Endodermal cell (in vitro differentiated cells): ENCODE results near the gene SLC7A10. TPM values are rescaled to one million over a fixed set of nuclear protein-coding genes. Genes with fewer than 3 reads are reported as not detected.
A peak's percentile ranks its signal among the peaks of the same experiment; 100 is the strongest.

Source experiments
- DNase-seq: peaks from one replicate; pipeline ENCODE4 v3.0.0-alpha.2; 2017
- H3K27ac ChIP-seq: 2 replicates; pipeline ENCODE4 v1.5.1; 2013; ENCODE audit warnings: mild to moderate bottlenecking, low read depth, low read length, moderate library complexity
- H3K27me3 ChIP-seq: 2 replicates; pipeline ENCODE4 v1.6.1; 2013; ENCODE audit warnings: mild to moderate bottlenecking, low read length, moderate library complexity; ENCODE audit not compliant: insufficient read depth, control insufficient read depth, poor library complexity, severe bottlenecking
- H3K36me3 ChIP-seq: 2 replicates; pipeline ENCODE4 v1.7.0; 2013; ENCODE audit warnings: mild to moderate bottlenecking, low read length, moderate library complexity; ENCODE audit not compliant: control insufficient read depth, insufficient read depth
- H3K4me1 ChIP-seq: one replicate; pipeline ENCODE4 v1.7.0; 2013; ENCODE audit warnings: low read length; ENCODE audit not compliant: control insufficient read depth, insufficient read depth
- H3K4me3 ChIP-seq: 2 replicates; pipeline ENCODE4 v1.5.1; 2013; ENCODE audit warnings: mild to moderate bottlenecking, low read length, moderate library complexity
- H3K9ac ChIP-seq: 2 replicates; pipeline ENCODE4 v1.6.1; 2013; ENCODE audit warnings: mild to moderate bottlenecking, low read length, moderate library complexity; ENCODE audit not compliant: poor library complexity, severe bottlenecking; ENCODE audit errors: extremely low read depth
- H3K9me3 ChIP-seq: 2 replicates; pipeline ENCODE4 v1.6.1; 2013; ENCODE audit warnings: mild to moderate bottlenecking, low read length, moderate library complexity; ENCODE audit not compliant: control insufficient read depth
- H3K27ac Mint-ChIP-seq: 2 replicates; pipeline ENCODE4 v1.8.0; 2020; ENCODE audit warnings: mixed read lengths
- H3K27me3 Mint-ChIP-seq: 2 replicates; pipeline ENCODE4 v1.8.0; 2021; ENCODE audit warnings: mild to moderate bottlenecking, mixed read lengths; ENCODE audit not compliant: insufficient read depth
- H3K36me3 Mint-ChIP-seq: 2 replicates; pipeline ENCODE4 v1.8.0; 2020; ENCODE audit warnings: low read depth, mixed read lengths
- H3K4me1 Mint-ChIP-seq: 2 replicates; pipeline ENCODE4 v1.8.0; 2020; ENCODE audit warnings: mixed read lengths
- H3K4me3 Mint-ChIP-seq: 2 replicates; pipeline ENCODE4 v1.8.0; 2020; ENCODE audit warnings: mild to moderate bottlenecking, moderate library complexity, mixed read lengths
- H3K9me3 Mint-ChIP-seq: 2 replicates; pipeline ENCODE4 v1.8.0; 2020; ENCODE audit warnings: mild to moderate bottlenecking, mixed read lengths
- CTCF ChIP-seq: fragments of 200-600 bp; sonication (generic); conservative IDR thresholded peaks from 2 replicates; pipeline ENCODE4 v1.5.0; 2021; ENCODE audit warnings: antibody characterized with exemption, mild to moderate bottlenecking
- WGBS, 2 experiments: methylation state at CpG; one replicate each; pipeline versions ENCODE4 v1.1.5 to v1.1.7; 2013; ENCODE audit warnings: missing lambda C conversion rate in 2 of 2, mixed read lengths in 1 of 2; ENCODE audit not compliant: insufficient coverage in 1 of 2, insufficient read length in 1 of 2; 5-methylcytosine and 5-hydroxymethylcytosine counted together
- total RNA-seq, 2 donors: library from RNA; stranded (reverse); fragmentation: NEBNext Ultra II Directional in 1 of 2; extraction: Animal tissue kit (Norgen Biotek cat#: 25700) in 1 of 2; gene quantifications; 2 replicates in 1 of 2; 3 replicates in 1 of 2; pipeline ENCODE4 v1.2.1, GENCODE V29; 2021

Gene SLC7A10
- total RNA-seq, 2 donors from 2014 or later: 0.35 TPM; not detected in 1

- no peak overlapping the region for H3K4me3 ChIP-seq
- no peak overlapping the region for H3K27ac ChIP-seq
- peaks cover 4% of the 10 kb centered on the region for H3K27me3 ChIP-seq
- peaks cover 6% of the 10 kb centered on the region for H3K36me3 Mint-ChIP-seq
- H3K27ac Mint-ChIP-seq: no peak overlapping the region
- H3K27me3 Mint-ChIP-seq: peaks cover 8% of the 10 kb centered on the region
- peaks cover 7% of the 10 kb centered on the region for H3K4me1 ChIP-seq
- no peaks in the 10 kb centered on the region for H3K36me3 ChIP-seq
- peaks cover 14% of the 10 kb centered on the region for H3K4me1 Mint-ChIP-seq
- no peak for TF ChIP-seq CTCF
- no peak for DNase-seq
- peaks cover 3% of the 10 kb centered on the region for H3K9me3 Mint-ChIP-seq
- H3K9me3 ChIP-seq: peaks cover under 1% of the 10 kb centered on the region
- H3K9ac ChIP-seq: no peak overlapping the region
- 94% methylated on average over 5 of the region's 5 CpGs; no CpG with 5 or more reads in 1 of the 2 experiments for WGBS, 2 experiments
- H3K4me3 Mint-ChIP-seq: no peak overlapping the region
Observed at GRCh38 chr19:33174186-33174585, 51.5 kb downstream of the SLC7A10 start.

GRCh38 chr19:33171916-33172359 is 53.7 kb downstream of the SLC7A10 start:
- peaks cover 11% of the 10 kb centered on the region for H3K4me1 Mint-ChIP-seq
- Histone ChIP-seq H3K9me3 (peaks cover 14% of the 10 kb centered on the region), H3K4me3 (no peak overlapping the region), H3K27ac (no peak overlapping the region), H3K9ac (no peak overlapping the region), H3K4me1 (peaks cover 7% of the 10 kb centered on the region), H3K36me3 (no peaks in the 10 kb centered on the region), H3K27me3 (no peaks in the 10 kb centered on the region)
- peaks cover 22% of the 10 kb centered on the region for H3K9me3 Mint-ChIP-seq
- no peak overlapping the region for H3K4me3 Mint-ChIP-seq
- H3K27me3 Mint-ChIP-seq: no peaks in the 10 kb centered on the region
- no peak overlapping the region for H3K27ac Mint-ChIP-seq
- peak; percentile 13 for DNase-seq
- 95 to 98% methylated on average over 4 to 6 of the region's 6 CpGs for WGBS, 2 experiments
- TF ChIP-seq CTCF: no peak
- H3K36me3 Mint-ChIP-seq: peaks cover 8% of the 10 kb centered on the region

- Histone ChIP-seq H3K4me1 (peaks cover 7% of the 10 kb centered on the region), H3K36me3 (no peaks in the 10 kb centered on the region), H3K27ac (no peak overlapping the region), H3K9me3 (peaks cover 14% of the 10 kb centered on the region), H3K9ac (no peak overlapping the region), H3K27me3 (no peaks in the 10 kb centered on the region), H3K4me3 (no peak overlapping the region)
- Mint-ChIP-seq H3K27me3 (no peaks in the 10 kb centered on the region), H3K36me3 (peaks cover 8% of the 10 kb centered on the region), H3K4me3 (no peak overlapping the region), H3K27ac (no peak overlapping the region), H3K4me1 (peaks cover 11% of the 10 kb centered on the region), H3K9me3 (peaks cover 23% of the 10 kb centered on the region)
- 89 to 95% methylated on average over 1 of the region's 1 CpG for WGBS, 2 experiments
- no peak for TF ChIP-seq CTCF
- DNase-seq: no peak
Observed at GRCh38 chr19:33171222-33171795, 54.3 kb downstream of the SLC7A10 start.
